G401 (cell line): ENCODE measurements around the gene ME2. TPM values are rescaled to one million over a fixed set of nuclear protein-coding genes. Genes with fewer than 3 reads are reported as not detected.
A peak's percentile ranks its signal among the peaks of the same experiment; 100 is the strongest.
"Not testable (repeated sequence)": the region's sequence is repeated elsewhere in the genome, so short reads cannot be mapped to it uniquely, and the experiment has no call there.

Experiments used
- DNase-seq: peaks from one replicate; pipeline ENCODE4 v3.0.0-alpha.2; 2015; ENCODE audit warnings: low spot score
- in situ Hi-C: cut with HindIII; loops from 2 replicates; pipeline ENCODE4 v1.10.0; 2016; ENCODE audit warnings: low sequenced_read_pairs, mixed read lengths
- total RNA-seq: library from RNA; depleted of rRNA; stranded (reverse); fragments of >200 nt; shearing (Covaris generic); gene quantifications from 2 replicates; pipeline ENCODE4 v1.2.3, GENCODE V29; 2014

Gene ME2
- total RNA-seq, 1 experiment from 2014 or later = 125 TPM

DNA sequence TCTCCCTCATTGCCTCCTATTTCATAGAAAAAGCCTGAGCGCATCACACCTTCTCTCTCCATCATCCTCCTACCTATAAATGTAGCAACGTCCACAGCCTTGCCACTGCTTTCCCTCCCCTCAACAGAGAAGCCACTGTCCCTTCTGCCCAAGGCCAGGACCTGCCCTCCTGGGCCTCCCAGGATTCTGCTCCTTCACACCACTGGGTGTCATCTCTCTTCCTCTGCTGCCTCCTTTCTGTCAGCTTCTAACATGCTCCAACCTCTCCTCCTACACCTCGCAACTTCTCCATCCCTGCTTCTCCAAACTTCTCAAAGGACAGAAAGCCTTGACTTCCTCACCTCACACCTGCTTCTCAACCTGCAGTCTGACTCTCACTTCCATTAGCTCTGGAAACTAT is 21.2 kb upstream of the ME2 start:
- in situ Hi-C loops = no loop called here
- DNase-seq = no peak

DNA sequence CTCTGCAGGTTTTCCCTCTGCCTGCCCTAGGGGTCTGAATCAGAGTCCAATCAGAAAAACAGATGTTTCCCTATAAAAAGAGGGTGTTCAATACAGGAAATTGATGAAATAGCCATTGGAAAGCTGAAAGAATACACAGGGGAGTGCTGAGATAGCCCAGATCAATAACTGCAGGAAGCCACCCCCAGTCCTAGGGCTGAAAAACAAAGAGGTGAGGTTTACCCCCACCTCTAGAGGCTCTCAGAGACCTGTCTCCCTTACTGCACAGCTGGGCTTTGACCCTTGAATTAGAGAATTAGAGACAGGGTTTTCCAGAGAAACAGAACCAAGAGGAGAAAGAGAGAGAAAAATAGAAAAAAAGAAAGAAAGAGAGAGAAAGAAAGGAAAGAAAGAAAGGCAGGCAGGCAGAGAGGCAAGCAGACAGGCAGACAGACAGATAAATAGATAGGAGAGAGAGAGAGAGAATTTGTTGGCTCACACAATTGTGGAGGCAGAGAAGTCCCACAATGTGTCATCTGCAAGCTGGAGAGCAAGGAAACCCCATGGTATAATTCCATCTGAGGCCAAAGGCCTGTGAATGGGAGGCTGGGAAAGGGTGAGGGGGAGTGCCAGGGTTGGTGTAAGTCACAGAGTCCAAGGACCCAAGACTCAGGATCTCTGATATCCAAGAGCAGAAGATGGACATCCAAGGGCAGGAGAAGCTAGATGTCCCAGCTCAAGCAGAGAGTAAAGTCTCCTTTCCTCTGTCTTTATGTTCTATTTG is 18.9 kb upstream of the ME2 start:
- in situ Hi-C loops = no loop called here
- no peak for DNase-seq

DNA sequence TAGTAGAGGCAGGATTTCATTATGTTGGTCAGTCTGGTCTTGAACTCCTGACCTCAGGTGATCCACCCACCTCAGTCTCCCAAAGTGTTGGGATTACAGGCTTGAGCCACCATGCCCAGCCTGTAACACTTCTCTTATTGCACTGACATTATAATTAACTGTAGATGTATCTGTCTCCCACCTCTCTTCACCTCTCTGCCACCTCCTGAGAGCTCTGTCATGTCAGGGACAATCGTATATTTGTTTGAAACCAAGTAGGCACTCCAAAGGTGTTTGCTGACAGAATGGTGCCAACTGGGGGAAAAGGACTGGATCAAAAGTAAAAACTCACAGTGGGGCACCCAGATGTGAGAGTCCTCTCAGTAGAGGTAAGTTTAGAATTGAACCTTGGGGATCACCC is 17.3 kb upstream of the ME2 start:
- DNase-seq = no peak
- in situ Hi-C loops = no loop called here

DNA sequence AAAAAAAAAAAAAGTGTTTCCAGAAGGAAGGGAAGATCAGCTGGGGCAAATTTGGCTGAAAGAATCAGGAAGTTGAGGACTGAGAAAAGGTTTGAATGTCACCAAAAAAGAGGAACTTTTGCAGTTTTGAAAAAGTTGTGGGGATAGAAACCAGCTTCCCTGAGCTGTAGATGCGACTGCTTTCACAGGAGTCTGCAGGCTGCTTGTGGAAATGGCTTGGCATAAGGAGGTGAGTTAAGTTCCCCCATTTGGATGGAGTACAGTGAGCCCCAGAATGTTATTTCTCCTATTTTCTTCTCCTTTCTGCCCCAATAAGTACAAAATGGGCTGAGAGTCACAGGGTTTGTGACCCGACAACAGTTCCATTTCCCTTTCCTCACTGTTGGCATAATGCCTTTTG is 16.5 kb upstream of the ME2 start:
- no peak for DNase-seq
- in situ Hi-C loops = no loop called here

GRCh38 chr18:50863840-50864375 is 15.0 kb upstream of the ME2 start:
- DNase-seq = no peak
- in situ Hi-C loops = no loop called here

GRCh38 chr18:50866765-50867164 is 12.2 kb upstream of the ME2 start:
- in situ Hi-C loops = no loop called here
- DNase-seq = peak; percentile 57

GRCh38 chr18:50869150-50869549 is 9.8 kb upstream of the ME2 start:
- DNase-seq = no peak
- in situ Hi-C loops = no loop called here

DNA sequence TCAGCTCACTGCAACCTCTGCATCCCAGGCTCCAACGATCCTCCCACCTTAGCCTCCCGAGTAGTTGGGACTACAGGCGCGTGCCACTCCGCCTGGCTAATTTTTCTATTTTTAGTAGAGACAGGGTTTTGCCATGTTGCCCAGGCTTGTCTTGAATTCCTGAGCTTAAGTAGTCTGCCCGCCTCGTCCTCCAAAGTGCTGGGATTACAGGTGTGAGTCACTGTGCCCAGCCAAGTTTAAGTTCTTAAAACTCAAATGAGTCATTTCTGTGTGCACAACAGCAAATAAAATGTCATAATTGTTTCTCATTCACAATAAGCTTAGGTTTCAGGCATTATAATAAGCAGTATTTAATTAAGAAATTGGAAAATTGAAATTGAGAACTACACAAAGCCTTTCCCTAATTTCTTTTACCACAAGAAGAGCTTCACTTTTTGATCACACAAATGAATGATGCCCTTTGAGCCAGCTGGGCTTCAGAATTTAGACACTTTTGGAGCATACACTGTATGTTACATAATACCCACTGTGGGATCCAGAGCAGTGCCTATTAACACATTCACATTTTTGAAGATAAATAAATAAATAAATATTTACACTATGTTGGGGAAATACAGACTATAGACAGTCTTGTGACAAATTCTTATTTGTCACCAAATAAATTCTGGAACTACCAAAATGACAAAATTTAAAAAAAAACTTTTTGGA is 8.6 kb upstream of the ME2 start:
- no peak for DNase-seq
- in situ Hi-C loops = no loop called here

- no peak for DNase-seq
- in situ Hi-C loops = no loop called here
Observed at GRCh38 chr18:50871846-50872245, 7.1 kb upstream of the ME2 start.

DNA sequence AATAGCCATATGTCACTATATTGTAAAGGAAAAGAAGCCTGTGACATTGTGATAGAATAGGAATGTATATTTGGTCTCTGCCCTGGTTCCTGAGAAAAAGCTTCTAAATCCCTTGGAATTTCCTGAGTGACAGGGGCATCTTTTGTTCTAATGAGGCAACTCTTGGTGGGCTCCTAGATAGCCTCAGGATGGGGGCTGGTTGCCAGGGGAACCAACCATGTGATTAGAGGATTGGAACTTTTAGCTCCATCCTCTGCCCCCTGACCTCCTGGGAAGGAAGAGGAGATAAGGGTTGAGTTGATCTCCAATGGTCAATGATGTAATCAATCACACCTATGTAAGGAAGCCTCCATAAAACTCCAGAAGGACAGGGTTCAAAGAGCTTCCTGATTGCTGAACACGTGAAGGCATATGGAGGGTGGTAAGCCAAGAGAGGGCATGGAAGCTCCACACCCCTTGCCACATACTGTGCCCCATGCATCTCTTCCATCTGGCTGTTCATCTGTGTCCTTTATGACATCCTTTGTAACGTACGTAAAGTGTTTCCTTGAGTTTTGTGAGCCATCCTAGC is 2.9 kb upstream of the ME2 start:
- in situ Hi-C loops = no loop called here
- DNase-seq = no peak

GRCh38 chr18:50877545-50878265 is 1.2 kb upstream of the ME2 start:
- in situ Hi-C loops = no loop called here
- DNase-seq = no peak

DNA sequence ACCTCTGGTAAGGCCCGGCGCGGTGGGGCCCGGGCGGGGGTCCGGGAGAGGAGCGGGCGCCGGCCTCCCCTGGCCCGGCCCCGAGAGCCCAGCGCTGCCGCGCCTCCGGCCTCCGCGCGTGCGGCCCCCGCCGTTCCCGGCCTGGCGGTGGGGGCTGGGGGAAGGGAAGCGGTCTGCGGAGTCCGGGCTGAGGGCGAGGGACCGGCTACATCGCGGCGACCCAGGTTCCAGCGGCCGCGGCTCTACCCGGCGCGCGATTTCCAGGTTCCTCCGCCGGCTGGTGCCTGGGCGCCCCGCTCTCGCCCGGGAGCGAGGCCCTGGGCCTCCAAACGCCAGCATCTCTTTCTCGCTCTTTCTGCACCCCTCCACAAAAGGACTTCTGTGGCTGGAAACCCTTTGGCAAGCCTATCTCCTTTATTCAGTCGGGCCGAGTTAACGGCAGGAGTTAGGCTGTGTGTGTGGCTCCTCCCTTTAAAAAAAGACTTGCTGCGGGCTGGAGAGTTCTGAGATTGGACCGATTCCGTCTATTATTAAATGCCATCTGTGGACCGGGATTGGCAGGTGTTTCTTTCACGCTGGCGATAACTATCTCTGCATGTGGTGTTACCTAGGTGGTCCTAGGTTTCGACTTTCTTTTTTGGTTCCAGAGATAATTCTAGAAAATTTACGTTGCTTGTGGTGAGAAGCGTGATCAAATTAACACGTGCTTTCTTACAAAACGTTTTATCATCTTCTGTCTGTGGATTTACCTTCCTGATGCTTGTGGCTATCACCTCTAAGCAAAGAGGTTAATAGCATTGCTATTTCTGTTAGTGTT is 592 bp downstream of the ME2 start:
- in situ Hi-C loops = no loop called here
- DNase-seq = peak; percentile 80

DNA sequence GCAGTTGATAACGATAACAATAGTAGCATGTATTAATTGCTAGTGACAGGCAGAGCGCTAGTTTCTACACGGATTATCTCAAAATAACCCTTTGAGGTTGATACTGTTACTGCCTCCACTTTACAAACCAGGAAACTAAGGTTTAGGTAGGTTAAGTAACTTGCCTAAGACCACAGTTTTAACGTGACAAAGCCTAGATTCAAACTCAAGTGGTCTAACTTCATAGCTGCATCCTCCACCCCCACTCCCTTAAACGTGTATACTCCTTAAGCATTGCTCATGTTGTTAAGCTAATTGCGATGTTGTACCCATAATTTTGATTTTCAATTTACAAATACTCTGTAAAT is 1.2 kb downstream of the ME2 start:
- no peak for DNase-seq
- in situ Hi-C loops = no loop called here

DNA sequence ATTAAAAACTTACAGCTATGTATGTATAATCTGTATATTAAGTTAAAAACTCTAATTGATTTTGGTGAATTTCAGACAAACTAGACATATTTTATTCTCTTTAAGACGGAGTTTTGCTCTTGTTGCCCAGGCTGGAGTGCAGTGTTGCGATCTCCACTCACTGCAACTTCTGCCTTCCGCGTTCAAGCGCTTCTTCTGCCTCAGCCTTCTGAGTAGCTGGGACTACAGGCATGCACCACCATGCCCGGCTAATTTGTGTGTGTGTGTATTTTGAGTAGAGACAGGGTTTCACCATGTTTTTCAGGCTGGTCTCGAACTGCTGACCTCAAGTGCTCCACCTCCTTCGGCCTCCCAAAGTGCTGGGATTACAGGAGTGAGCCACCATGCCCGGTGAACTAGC is 2.0 kb downstream of the ME2 start:
- DNase-seq, in situ Hi-C loops: not testable (repeated sequence)

DNA sequence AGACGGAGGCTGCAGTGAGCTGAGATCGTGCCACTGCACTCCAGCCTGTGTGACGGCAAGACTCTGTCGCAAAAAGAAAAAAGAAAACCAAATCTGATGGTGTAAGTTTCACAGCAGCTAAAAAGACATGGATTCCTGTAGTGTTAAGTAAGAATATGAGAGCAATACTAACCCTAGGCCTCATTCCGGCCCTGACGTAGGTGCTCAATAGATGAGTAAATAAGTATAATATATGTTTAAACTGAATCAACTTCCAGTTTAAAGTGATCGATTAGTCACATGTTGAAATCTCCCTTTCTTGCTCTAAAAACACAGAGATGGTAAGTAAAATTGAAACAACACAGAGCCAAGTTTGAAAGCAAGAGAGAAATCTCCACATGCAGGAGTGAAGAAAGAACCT is 8.0 kb downstream of the ME2 start:
- in situ Hi-C loops = no loop called here

GRCh38 chr18:50895350-50896045 is 16.6 kb downstream of the ME2 start:
- no peak for DNase-seq
- in situ Hi-C loops = no loop called here

More for the DNA sequence above, 8.0 kb downstream of the ME2 start:
- DNase-seq = no peak

DNA sequence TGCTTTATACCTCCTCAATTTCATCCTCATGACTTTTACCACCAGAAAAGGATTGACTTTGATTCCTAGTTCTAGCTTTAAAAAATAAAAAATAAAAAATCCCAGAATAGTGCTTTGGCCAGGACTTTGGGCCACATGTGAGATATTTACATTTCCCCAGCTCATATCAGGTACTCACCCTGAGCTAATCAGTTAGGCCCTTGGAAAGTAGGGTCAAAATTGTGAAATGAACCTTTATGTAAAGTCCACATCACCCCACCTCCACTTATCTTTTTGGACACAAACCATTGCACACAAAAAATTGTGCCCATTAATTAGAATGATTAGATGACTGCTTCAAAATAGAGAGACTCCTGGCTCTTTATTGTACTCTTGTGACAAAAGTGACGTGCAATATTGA is 17.2 kb downstream of the ME2 start:
- DNase-seq = no peak
- in situ Hi-C loops = no loop called here

- no peak for DNase-seq
- in situ Hi-C loops = no loop called here
Observed at GRCh38 chr18:50898919-50899318, 20.0 kb downstream of the ME2 start.
